HG03095 (cell line): ENCODE measurements around the gene DDX47.
"Not testable (repeated sequence)": the region's sequence is repeated elsewhere in the genome, so short reads cannot be mapped to it uniquely, and the experiment has no call there.

Source experiments
- ATAC-seq: cut with Tn5 transposase; IDR thresholded peaks from one replicate; pipeline ENCODE4 v1.9.1; 2021; ENCODE audit warnings: moderate library complexity; ENCODE audit not compliant: unreplicated experiment

The DDX47 gene

GRCh38 chr12:12820376-12820775 lies 7.2 kb downstream of the DDX47 start:
- not testable (repeated sequence) for ATAC-seq

GRCh38 chr12:12821975-12822374 lies 8.8 kb downstream of the DDX47 start:
- peak; percentile 60 for ATAC-seq

GRCh38 chr12:12822886-12823285 lies 9.7 kb downstream of the DDX47 start:
- ATAC-seq: no peak

GRCh38 chr12:12823300-12823699 lies 10.2 kb downstream of the DDX47 start:
- ATAC-seq: no peak

GRCh38 chr12:12823811-12824210 lies 10.7 kb downstream of the DDX47 start:
- ATAC-seq: no peak

- no peak for ATAC-seq
These were observed 22.4 kb downstream of the DDX47 start for GRCh38 chr12:12835378-12836146.

- no peak for ATAC-seq
These were observed 23.4 kb downstream of the DDX47 start for GRCh38 chr12:12836571-12836970.

GRCh38 chr12:12837025-12837812 lies 24.1 kb downstream of the DDX47 start:
- peak; percentile 55 for ATAC-seq

- no peak for ATAC-seq
These were observed 24.6 kb downstream of the DDX47 start for GRCh38 chr12:12837813-12838153.

- ATAC-seq: no peak
These were observed 25.9 kb downstream of the DDX47 start for GRCh38 chr12:12839003-12839395.

GRCh38 chr12:12839439-12839838 lies 26.3 kb downstream of the DDX47 start:
- ATAC-seq: not testable (repeated sequence)

- ATAC-seq: no peak
These were observed 26.9 kb downstream of the DDX47 start for GRCh38 chr12:12839873-12840579.

GRCh38 chr12:12840580-12840899 lies 27.4 kb downstream of the DDX47 start:
- no peak for ATAC-seq

- not testable (repeated sequence) for ATAC-seq
These were observed 28.3 kb downstream of the DDX47 start for GRCh38 chr12:12841428-12841827.

- no peak for ATAC-seq
These were observed 32.7 kb downstream of the DDX47 start for GRCh38 chr12:12845794-12846243.

- ATAC-seq: not testable (repeated sequence)
These were observed 33.6 kb downstream of the DDX47 start for GRCh38 chr12:12846780-12847179.

GRCh38 chr12:12853435-12853834 lies 40.3 kb downstream of the DDX47 start:
- no peak for ATAC-seq

GRCh38 chr12:12859690-12860089 lies 46.5 kb downstream of the DDX47 start:
- no peak for ATAC-seq

- no peak for ATAC-seq
These were observed 51.1 kb downstream of the DDX47 start for GRCh38 chr12:12864243-12864642.

- ATAC-seq: no peak
These were observed 55.5 kb downstream of the DDX47 start for GRCh38 chr12:12868477-12869235.

GRCh38 chr12:12870465-12870864 lies 57.3 kb downstream of the DDX47 start:
- ATAC-seq: no peak
